VCaP (cell line): ENCODE data around the gene RNPEPL1.

Experiments
- H3K27ac ChIP-seq: fragments of 450-650 bp; 2 replicates; pipeline ENCODE4 v1.5.1; 2017
- CTCF ChIP-seq: fragments of 450-650 bp; conservative IDR thresholded peaks from 2 replicates; pipeline ENCODE4 v1.5.1; 2017; ENCODE audit warnings: mild to moderate bottlenecking, moderate library complexity

Gene RNPEPL1

GRCh38 chr2:240523451-240524281, 44.6 kb upstream of the RNPEPL1 start:
- no peak overlapping the region for H3K27ac ChIP-seq
- TF ChIP-seq CTCF: no peak

- no peak for TF ChIP-seq CTCF
- no peak overlapping the region for H3K27ac ChIP-seq
Measured at GRCh38 chr2:240524963-240525718, 43.1 kb upstream of the RNPEPL1 start.

- no peak overlapping the region for H3K27ac ChIP-seq
- no peak for TF ChIP-seq CTCF
Measured at GRCh38 chr2:240525802-240526201, 42.5 kb upstream of the RNPEPL1 start.

- TF ChIP-seq CTCF: no peak
- no peak overlapping the region for H3K27ac ChIP-seq
Measured at GRCh38 chr2:240526521-240526920, 41.8 kb upstream of the RNPEPL1 start.

GRCh38 chr2:240527153-240527750, 41.0 kb upstream of the RNPEPL1 start:
- no peak overlapping the region for H3K27ac ChIP-seq
- TF ChIP-seq CTCF: no peak

- no peak for TF ChIP-seq CTCF
- H3K27ac ChIP-seq: no peak overlapping the region
Measured at GRCh38 chr2:240528406-240529040, 39.8 kb upstream of the RNPEPL1 start.
